ENCODE data around the gene NEO1. TPM values are rescaled to one million over a fixed set of nuclear protein-coding genes. Genes with fewer than 3 reads are reported as not detected.

The NEO1 gene
- total and polyA plus RNA-seq, 9 of the 15 experiments (the other 6 are each of a cell fraction or from before 2014, with no cell fraction given) = 0.08 to 1.7 (median 0.48) TPM

DNA sequence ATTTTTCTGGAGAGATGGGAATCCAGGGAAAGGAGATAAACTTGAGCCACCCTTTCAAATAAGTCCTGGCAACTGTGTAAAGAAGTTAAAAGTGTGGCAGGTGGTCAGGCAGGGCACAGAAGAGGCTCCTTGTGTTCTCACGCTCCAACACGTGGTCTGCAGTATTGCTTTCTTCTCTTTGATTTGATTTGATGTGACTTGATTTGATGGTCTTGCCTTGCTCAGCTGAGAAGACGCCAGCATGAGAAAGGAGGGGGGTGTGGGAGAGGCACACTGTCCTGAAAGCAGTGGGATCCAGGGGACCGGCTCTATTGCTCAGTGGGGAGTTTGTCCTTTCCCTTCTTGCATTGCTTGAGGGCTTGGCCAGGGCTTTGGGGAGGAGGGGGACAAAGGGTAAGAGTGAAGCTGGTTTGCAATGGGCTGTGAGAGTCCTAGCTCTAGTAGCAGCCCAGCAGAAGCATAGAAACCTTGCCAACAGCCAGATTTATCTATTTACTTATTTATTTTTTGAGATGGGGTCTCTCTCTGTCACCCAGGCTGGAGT, 25.7 kb upstream of the NEO1 start:
- Histone ChIP-seq H3K9ac (ENCODE audit: insufficient read depth in 1 of 2, low read depth in 2 of 2, low read length in 2 of 2) (no peak overlapping the region), H2AFZ (ENCODE audit: low read depth, low read length) (no peak overlapping the region), H3K79me2 (ENCODE audit: control insufficient read depth, insufficient read depth, low read length) (no peaks in the 10 kb centered on the region), H3K4me2 (ENCODE audit: insufficient read depth, low read length) (no peak overlapping the region), H3K27ac (ENCODE audit: extremely low read depth, low read depth, low read length) (no peak overlapping the region), H3K27me3 (ENCODE audit: control insufficient read depth in 2 of 2, insufficient read depth in 2 of 2, low read length in 2 of 2) (peaks cover 13 to 19% of the 10 kb centered on the region in 2 experiments; a peak in 3 of 5 replicates), H3K9me3 (replicated peaks; ENCODE audit: control insufficient read depth, insufficient read depth, low read depth, low read length) (no peaks in the 10 kb centered on the region), H3K4me3 (no peak overlapping the region), H3K36me3 (ENCODE audit: control insufficient read depth, insufficient read depth, low read length) (no peaks in the 10 kb centered on the region), H3K4me1 (replicated peaks in 1 of 2; ENCODE audit: control insufficient read depth in 2 of 2, insufficient read depth in 2 of 2, low read length in 2 of 2) (no peaks in the 10 kb centered on the region), H4K20me1 (replicated peaks; ENCODE audit: control insufficient read depth, insufficient read depth, low read length) (no peaks in the 10 kb centered on the region), H3K9me1 (ENCODE audit: control insufficient read depth, insufficient read depth, low read length) (no peaks in the 10 kb centered on the region)
- BruUV-seq (replicated peaks) = no TSS peak
- POLR2A ChIA-PET = interaction anchor here (0.5 to 0.6 kb wide), 2 partner anchors 287 to 1108 kb away, joined by 3 read pairs; no protein-coding TSS in a partner anchor
- DNase-seq (ENCODE audit: extremely low read depth in 1 of 4, low spot score in 3 of 4) = no peak
- 5% methylated on average over 3 of the region's 4 CpGs for WGBS (ENCODE audit: insufficient coverage, low coverage, missing lambda C conversion rate)
- FAIRE-seq = no peak
- in situ Hi-C loops (cut with MboI) (no loop called here), intact Hi-C loops (cut with micrococcal nuclease) (no loop called here)
- CTCF ChIA-PET (ENCODE audit: low intra/inter-chr PET ratio) = no interaction called here
- no peak for ATAC-seq
- TF ChIP-seq BCL6 (CRISPR knock-in tag; IDR thresholded peaks at IDR 0.05) = no peak
- TF ChIP-seq HMGN3 (IDR thresholded peaks at IDR 0.05; ENCODE audit: borderline replicate concordance, extremely low read depth, insufficient read length, low read depth, low read length) = no peak
- TF ChIP-seq, protein P1, sequence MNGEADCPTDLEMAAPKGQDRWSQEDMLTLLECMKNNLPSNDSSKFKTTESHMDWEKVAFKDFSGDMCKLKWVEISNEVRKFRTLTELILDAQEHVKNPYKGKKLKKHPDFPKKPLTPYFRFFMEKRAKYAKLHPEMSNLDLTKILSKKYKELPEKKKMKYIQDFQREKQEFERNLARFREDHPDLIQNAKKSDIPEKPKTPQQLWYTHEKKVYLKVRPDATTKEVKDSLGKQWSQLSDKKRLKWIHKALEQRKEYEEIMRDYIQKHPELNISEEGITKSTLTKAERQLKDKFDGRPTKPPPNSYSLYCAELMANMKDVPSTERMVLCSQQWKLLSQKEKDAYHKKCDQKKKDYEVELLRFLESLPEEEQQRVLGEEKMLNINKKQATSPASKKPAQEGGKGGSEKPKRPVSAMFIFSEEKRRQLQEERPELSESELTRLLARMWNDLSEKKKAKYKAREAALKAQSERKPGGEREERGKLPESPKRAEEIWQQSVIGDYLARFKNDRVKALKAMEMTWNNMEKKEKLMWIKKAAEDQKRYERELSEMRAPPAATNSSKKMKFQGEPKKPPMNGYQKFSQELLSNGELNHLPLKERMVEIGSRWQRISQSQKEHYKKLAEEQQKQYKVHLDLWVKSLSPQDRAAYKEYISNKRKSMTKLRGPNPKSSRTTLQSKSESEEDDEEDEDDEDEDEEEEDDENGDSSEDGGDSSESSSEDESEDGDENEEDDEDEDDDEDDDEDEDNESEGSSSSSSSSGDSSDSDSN (IDR thresholded peaks at IDR 0.05; ENCODE audit: borderline replicate concordance in 1 of 2, low read depth in 2 of 2, low read length in 2 of 2) = no peak
- TF ChIP-seq NCOA1 (IDR thresholded peaks at IDR 0.05; ENCODE audit: low read depth) = no peak
- no peak for TF ChIP-seq ZNF655 (CRISPR knock-in tag; IDR thresholded peaks at IDR 0.05)
- no peak for TF ChIP-seq POLR2G (IDR thresholded peaks at IDR 0.05; ENCODE audit: low read depth, low read length)
- TF ChIP-seq EZH2 (IDR thresholded peaks at IDR 0.05; ENCODE audit: borderline replicate concordance, low read depth, low read length) = no peak
- TF ChIP-seq TEAD1 (CRISPR knock-in tag; IDR thresholded peaks at IDR 0.05) = no peak
- TF ChIP-seq ZNF324 (CRISPR knock-in tag; IDR thresholded peaks at IDR 0.05) = no peak
- no peak for TF ChIP-seq ETV5 (CRISPR knock-in tag; IDR thresholded peaks at IDR 0.05; ENCODE audit: low read depth)
- TF ChIP-seq, protein P2, sequence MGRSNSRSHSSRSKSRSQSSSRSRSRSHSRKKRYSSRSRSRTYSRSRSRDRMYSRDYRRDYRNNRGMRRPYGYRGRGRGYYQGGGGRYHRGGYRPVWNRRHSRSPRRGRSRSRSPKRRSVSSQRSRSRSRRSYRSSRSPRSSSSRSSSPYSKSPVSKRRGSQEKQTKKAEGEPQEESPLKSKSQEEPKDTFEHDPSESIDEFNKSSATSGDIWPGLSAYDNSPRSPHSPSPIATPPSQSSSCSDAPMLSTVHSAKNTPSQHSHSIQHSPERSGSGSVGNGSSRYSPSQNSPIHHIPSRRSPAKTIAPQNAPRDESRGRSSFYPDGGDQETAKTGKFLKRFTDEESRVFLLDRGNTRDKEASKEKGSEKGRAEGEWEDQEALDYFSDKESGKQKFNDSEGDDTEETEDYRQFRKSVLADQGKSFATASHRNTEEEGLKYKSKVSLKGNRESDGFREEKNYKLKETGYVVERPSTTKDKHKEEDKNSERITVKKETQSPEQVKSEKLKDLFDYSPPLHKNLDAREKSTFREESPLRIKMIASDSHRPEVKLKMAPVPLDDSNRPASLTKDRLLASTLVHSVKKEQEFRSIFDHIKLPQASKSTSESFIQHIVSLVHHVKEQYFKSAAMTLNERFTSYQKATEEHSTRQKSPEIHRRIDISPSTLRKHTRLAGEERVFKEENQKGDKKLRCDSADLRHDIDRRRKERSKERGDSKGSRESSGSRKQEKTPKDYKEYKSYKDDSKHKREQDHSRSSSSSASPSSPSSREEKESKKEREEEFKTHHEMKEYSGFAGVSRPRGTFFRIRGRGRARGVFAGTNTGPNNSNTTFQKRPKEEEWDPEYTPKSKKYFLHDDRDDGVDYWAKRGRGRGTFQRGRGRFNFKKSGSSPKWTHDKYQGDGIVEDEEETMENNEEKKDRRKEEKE (IDR thresholded peaks at IDR 0.05; ENCODE audit: borderline replicate concordance in 1 of 2, control insufficient read depth in 1 of 2, low read depth in 2 of 2, low read length in 1 of 2) = no peak
- no peak for TF ChIP-seq ZFP91 (CRISPR knock-in tag; IDR thresholded peaks at IDR 0.05)
